ENCODE results near the gene CCDC188.

CCDC188 gene

GRCh38 chr22:20116376-20116950 lies 34.4 kb downstream of the CCDC188 start:
- DNase-seq, result no peak

GRCh38 chr22:20115691-20116375 lies 35.0 kb downstream of the CCDC188 start, which contains the start of gene RANBP1:
Gene RANBP1 (plus strand): TSS chr22:20116104. CDS start chr22:20116185, 81 bp downstream.
- no peak for DNase-seq

- no peak for DNase-seq
These were observed 36.1 kb downstream of the CCDC188 start for GRCh38 chr22:20114506-20115475.

- DNase-seq, result no peak
These were observed 37.1 kb downstream of the CCDC188 start for GRCh38 chr22:20113551-20114310.

GRCh38 chr22:20112623-20113511 lies 38.0 kb downstream of the CCDC188 start:
- no peak for DNase-seq

GRCh38 chr22:20111689-20112622 lies 38.9 kb downstream of the CCDC188 start:
- no peak for DNase-seq

GRCh38 chr22:20111045-20111688 lies 39.7 kb downstream of the CCDC188 start:
- DNase-seq, result no peak

GRCh38 chr22:20110359-20110985 lies 40.4 kb downstream of the CCDC188 start:
- DNase-seq, result no peak

GRCh38 chr22:20109411-20110358 lies 41.2 kb downstream of the CCDC188 start:
- no peak for DNase-seq

GRCh38 chr22:20108757-20109230 lies 42.1 kb downstream of the CCDC188 start:
- no peak for DNase-seq

GRCh38 chr22:20107951-20108756 lies 42.7 kb downstream of the CCDC188 start:
- no peak for DNase-seq

- DNase-seq, result no peak
These were observed 43.4 kb downstream of the CCDC188 start for GRCh38 chr22:20107471-20107901.

- no peak for DNase-seq
These were observed 44.0 kb downstream of the CCDC188 start for GRCh38 chr22:20106849-20107237.

- no peak for DNase-seq
These were observed 44.5 kb downstream of the CCDC188 start for GRCh38 chr22:20106205-20106848.

- DNase-seq, result no peak
These were observed 45.2 kb downstream of the CCDC188 start for GRCh38 chr22:20105456-20106204.
